CD4-positive, alpha-beta T cell treated with Interferon gamma for 1 hour (primary cell): ENCODE measurements around the gene ZSCAN4.
A peak's percentile ranks its signal among the peaks of the same experiment; 100 is the strongest.

Source experiments
- DNase-seq: peaks from one replicate; pipeline ENCODE4 v3.0.0-alpha.2; 2020

The ZSCAN4 gene, protein sequence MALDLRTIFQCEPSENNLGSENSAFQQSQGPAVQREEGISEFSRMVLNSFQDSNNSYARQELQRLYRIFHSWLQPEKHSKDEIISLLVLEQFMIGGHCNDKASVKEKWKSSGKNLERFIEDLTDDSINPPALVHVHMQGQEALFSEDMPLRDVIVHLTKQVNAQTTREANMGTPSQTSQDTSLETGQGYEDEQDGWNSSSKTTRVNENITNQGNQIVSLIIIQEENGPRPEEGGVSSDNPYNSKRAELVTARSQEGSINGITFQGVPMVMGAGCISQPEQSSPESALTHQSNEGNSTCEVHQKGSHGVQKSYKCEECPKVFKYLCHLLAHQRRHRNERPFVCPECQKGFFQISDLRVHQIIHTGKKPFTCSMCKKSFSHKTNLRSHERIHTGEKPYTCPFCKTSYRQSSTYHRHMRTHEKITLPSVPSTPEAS

DNA sequence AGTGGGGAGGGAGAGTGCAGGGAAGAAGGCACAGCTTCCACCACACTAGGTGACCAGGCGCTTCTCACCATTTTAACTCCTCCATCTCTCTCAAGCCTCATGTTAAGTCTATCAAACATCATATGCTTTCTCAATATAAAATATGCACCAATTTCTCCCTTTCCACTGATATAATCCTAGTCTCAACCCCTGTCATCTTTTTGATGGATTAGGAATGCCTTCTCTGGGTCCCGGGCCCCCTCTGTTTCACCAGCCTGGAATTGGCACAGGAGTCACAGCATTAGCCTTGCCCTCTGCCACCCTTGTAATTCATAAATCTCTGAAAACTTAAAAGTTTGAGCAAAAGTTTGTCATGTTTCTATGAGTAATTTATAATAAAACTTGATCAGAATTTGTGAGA is at the start of gene ZSCAN4:
ZSCAN4 (plus strand) TSS at position 301 of the 400 bp plus-strand sequence. CDS start 7,211 bp downstream, outside the sequence.
- DNase-seq, result no peak

DNA sequence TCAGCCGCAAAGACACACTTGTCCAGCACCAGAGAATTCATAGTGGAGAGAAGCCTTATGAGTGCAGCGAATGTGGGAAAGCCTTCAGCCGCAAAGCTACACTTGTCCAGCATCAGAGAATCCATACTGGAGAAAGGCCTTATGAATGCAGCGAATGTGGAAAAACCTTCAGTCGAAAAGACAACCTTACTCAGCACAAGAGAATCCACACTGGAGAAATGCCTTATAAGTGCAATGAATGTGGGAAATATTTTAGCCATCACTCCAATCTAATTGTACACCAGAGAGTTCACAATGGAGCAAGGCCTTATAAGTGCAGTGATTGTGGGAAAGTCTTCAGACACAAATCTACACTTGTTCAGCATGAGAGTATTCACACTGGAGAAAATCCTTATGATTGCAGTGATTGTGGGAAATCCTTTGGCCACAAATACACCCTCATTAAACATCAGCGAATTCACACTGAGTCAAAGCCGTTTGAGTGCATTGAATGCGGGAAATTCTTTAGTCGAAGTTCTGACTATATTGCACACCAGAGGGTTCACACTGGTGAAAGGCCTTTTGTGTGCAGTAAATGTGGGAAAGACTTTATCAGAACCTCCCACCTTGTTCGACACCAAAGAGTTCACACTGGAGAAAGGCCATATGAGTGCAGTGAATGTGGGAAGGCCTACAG is 47.9 kb upstream of the ZSCAN4 start:
- no peak for DNase-seq

DNA sequence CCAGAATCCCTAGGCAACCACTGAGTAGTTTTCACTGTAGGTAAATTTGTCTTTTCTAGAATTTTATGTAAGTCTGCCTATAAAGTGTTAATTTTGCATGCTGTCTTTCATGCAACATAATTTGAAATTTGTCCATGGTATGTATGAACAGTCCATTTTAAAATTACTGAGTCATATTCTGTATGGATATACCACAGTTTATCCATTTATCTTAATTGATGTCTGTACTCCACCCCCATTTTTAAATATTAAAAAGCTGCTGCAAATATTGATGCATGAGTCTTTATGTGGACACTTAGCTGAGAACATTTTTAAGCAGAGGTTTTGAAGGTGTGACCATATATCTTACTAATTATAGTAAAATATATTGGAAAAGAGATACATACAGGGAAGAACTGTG is 45.6 kb upstream of the ZSCAN4 start:
- no peak for DNase-seq

DNA sequence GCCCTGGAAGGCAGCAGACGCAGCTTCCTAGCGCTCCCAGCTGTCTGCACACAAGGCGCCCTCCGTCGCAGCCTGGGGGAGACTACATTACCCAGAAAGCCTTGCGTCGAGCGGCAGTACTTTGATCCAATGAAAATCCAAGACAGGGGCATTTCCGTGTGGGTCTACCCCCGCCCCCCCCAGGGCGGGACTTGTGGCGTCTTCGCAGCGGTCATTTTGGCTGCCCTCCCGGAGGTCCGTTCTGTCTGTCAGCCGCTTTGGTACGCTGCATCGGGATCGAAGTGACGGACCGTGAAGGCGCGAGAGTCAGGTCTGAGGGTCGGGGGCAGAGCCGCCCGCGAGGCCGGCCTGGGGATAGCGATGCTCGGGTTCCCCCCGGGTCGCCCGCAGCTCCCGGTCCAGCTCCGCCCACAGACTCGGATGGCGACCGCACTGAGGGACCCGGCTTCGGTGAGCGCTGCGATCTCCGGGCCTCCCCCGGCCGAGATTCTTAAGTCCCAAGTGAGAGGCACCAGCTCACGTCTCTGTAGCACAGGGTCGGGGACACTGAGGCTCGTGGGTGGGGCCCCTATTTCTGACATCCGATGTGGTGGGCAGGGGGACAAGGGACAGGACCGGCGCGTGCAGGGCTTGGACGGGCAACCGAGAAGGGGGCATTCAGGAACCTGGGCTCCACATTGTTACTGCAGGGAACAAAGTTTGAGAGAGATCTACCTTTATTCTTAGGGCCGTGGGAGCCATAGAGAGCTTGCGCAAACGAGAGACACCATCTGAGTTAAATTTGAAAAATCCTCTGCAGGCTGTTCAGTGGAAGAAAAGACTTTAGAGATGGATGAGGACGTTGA is 35.5 kb upstream of the ZSCAN4 start, which contains the start of gene ZNF211:
ZNF211 (plus strand) TSS at position 182 of the 845 bp plus-strand sequence; CDS start at position 361, 179 bp downstream.
- DNase-seq, result peak; percentile 88

DNA sequence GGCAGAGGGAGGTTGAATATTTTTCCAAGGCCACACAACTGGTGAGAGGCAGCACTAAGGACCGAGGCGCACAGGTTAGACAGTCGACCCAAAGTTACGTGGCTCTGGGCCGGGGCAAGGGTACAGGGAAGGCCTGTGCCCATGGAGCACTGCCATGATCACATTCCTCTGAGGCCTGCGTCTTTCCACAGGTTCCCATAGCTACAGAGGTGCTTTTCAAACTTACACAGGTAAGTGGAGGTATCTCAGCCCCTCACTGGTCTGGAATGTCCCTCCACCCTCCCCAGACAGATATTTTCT is 35.0 kb upstream of the ZSCAN4 start:
- no peak for DNase-seq

DNA sequence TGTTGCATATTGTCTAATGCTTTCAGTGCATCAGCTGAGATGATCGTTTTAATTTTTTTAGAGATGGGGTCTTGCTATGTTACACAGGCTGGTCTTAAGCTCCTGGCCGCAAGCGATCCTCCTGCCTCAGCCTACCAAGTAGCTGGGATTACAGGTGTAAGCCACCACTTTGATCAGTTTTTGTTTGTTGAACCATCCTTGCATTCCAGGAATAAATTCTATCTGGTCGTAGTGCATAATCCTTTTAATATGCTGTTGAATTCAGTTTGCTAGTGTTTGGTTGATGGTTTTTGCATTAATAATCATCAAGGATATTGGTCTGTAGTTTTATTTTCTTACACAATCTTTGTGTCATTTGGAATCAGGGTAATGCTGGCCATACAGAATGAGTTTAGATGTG is 31.4 kb upstream of the ZSCAN4 start:
- DNase-seq, result no peak

DNA sequence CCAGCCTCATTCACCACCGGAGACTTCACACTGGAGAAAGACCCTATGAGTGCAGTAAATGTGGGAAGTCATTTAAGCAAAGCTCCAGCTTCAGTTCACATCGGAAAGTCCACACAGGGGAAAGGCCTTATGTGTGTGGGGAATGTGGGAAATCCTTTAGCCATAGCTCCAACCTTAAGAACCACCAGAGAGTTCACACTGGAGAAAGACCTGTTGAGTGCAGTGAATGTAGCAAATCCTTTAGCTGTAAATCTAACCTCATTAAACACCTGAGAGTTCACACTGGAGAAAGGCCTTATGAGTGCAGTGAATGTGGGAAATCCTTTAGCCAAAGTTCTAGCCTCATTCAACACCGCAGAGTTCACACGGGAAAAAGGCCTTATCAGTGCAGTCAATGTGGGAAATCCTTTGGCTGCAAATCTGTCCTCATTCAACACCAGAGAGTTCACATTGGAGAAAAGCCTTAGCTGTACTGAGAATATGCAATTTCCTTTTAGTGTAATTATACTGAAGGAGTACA is 27.0 kb upstream of the ZSCAN4 start:
- no peak for DNase-seq

DNA sequence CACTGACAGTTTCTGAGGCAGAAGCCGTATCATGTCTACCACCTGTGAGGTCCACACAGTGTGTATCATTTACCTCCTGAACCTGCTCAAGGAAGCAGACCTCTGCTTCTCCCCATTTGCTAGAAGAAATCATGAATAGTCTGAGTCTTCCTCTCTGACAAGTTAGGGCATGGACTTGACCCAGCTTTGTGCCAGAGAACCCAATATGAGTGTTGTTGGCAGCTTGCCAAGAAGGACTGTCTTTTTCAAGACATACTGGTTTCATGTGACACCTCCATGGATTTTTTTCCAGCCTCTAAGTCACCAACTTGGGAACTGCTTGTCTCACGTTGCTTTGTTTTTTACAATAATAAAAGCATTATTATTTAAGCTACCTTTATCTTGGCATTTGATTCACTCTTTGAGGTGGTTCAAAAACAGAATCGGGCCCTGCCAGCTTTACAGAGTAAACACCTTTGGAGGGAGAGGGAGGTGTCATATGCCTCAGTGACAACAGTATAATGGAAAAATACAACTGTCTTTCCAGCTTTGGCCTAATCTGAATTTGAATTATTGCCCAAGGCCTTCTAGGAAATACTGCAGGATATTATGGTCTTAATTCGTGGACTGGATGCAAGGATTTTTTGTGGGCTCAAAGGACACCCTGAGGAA is 26.2 kb upstream of the ZSCAN4 start:
- no peak for DNase-seq

DNA sequence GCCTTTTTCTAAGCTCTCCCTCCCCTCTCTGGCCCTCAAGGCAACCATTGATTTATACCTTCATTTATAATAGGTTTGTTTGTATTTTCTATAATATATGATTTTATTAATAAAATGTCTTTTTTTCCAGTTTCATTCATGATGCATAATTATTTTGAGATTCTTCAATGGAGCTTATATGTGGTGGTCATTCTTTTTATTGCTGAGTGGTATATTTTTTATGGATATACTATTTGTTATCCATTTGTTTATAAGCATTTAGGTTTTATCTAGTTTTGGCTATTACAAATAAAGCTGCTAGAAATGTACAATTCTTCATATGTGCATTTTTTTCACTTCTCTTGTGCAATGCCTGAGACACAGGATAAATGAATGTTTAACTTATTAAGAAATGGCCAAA is 25.0 kb upstream of the ZSCAN4 start:
- DNase-seq, result no peak

DNA sequence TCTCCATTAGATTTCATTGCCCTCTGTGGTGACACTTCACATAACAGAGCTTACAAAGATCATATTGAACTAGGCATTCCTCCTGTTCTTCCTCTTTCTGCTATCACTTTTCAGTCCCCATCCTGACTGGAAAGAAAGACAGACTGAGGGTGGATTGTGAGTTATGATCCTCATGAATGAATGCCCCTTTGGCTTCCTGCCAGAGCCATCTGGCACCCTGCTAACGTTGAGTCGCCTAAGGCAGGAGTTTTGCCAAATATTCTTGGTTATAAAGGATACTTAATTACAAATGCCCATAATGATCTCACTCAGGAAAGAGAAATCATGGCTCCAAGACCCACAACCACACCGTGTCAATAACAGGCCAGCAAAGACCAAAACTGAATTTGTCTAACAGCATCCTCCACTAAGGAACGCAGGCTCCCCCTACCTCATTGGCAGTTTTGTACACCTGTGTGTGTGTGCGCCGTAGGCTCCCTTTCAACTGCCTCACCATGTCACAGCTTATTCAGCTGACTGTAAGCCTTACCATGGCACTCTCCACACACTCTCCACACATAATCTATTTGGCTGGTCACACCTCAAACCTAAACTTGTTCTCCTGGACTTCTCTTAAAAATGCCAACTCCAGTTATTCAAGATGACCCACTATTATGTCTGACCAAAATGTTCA is 20.3 kb upstream of the ZSCAN4 start:
- DNase-seq, result no peak

DNA sequence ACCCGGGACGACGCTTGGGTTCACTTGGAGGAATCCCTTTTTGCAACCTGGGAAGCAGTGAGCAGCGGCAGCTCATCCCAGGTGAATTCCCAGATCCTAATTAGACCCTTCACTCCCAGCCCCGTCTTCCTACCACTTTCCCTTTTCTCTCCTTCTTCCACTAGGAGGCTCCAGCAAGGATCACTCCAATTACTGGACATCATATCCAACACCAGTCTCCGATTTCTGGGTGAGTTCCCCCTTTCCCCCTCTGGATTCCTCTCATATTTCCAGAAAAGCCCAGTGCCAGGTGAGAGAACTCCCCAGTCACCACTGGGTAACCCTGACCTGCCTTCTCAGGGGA is 17.1 kb upstream of the ZSCAN4 start:
- no peak for DNase-seq

DNA sequence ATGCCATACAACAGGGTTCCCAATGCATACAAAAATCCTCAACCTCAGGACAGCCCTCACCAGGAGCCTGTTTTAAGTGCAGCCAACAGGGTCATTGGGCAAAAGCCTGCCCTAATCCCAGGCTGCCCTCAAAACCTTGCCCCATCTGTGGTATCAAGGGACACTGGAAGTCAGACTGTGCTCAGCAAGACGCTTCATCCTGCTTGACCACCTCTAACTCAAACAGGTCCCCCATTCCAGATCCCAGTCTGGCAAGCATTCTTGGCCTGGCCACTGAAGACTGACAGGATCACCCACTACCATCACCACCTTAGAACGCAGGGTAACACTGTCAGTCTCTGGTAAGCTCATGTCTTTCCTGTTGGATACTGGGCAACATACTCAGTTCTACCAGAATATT is 15.0 kb upstream of the ZSCAN4 start:
- no peak for DNase-seq

DNA sequence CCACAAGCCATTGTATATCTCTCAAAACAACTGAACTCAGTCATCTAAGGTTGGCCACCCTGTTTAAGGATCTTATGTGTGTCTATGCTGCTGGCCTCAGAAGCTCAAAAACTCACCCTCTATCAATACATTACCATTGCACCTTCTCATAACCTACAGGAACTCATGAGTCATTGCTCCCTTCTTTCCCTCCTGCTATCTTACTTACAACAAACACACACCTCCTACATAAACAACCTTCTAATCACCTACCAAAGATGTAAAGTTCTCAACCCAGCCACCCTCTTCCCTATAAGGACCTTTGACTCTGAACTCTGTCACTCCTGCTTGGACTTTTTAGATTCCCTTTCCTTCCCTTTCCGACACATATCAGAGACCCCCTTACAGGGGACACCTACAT is 13.3 kb upstream of the ZSCAN4 start:
- DNase-seq, result no peak

DNA sequence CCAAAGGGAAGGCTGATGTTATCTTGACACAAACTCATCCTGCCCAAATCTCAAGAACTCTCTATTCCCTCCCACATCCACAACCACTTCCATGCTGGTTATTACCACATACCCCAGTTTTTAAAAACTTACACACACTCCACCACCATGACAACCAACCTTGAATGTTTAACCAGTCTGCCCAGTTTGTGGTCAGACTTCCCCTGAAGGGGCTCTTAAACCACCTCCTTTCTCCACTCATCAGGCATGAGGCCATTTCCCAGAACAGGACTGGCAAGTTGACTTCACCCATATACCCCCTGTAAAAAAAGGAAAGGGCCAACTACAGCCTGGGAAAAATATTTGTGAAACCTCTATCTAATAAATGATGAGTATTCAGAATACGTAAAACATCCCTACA is 12.4 kb upstream of the ZSCAN4 start:
- DNase-seq, result no peak

DNA sequence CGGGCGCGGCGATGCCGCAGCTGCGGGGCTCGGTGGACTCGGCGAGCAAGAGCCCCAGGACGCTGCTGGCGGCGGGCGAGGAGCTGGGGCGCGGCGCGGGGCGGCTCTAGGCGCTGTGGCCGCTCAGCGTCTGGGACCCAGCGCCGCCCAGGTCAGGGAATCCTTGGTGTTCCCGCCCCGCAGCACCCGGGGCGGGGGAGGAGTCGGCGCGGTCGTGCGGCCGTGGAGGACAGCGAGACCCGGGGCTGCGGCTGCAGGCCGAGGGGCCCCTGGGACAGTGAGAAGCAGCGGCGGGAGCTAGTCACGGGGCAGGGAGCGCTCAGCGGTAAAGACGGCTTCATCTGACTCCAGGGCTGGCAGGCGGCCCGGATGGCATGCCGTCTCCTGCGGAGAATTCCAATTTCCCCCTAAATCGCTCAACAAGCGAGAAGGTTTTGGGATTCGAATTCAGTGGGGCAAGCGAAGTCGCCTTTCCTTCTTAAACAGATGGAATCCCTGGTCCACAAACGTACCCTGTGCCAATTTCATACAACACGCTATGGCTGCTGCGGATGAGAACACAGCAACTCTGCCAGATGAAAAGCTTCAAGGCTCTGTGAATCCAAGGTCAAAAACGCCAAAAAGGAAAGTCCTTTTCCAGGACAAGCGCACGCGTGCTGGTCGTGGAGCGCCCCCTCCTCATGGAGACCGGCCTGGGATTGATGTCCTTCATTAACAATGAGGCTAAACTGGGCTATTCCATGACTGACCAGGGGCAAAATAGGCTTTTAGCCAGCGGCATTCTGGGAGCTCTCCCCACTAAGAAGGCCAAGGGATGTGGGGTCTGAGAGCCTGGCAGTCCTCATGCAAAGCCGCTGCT is 4.2 kb upstream of the ZSCAN4 start:
- DNase-seq, result no peak

DNA sequence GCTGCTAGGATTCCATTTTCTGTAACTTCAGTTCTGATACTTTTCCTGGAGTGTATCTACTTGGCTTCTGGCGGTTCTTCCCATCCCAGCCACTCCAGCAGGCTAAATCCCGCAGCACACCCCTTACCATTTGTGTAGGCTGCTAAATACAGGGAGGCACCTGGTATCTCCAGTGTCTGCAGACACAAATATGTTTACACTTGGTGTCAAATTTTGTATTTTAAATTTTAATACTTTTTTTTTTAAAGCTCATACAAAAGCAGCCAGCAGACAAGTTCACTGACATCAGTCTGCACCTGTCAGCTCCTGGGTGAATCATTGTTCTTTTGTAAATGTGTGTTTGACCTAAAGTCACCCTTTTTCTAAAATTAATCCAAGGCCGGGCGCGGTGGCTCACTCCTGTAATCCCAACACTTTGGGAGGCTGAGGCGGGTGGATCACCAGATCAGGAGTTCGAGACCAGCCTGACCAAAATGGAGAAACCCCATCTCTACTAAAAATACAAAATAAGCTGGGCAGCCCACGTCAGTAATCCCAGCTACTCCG is 3.4 kb upstream of the ZSCAN4 start:
- no peak for DNase-seq

DNA sequence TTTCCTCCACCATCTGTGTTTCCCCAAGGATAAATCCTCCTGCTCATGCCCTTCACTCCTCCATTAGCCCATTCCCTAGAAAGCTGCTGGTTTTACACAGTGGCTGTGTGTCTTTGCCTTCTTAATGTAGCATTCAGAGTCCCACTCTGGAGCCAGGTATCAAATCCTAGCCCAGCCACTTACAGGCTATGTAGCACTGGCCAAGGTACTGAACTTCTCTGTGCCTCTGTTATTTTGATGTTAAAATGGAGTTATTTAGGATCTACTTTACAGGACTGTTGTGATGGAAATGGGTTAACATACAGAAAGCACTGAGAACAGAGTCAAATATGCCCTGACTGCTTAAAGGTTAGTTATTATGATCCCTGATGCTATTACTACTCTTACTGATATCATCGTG is 1.5 kb upstream of the ZSCAN4 start:
- no peak for DNase-seq

DNA sequence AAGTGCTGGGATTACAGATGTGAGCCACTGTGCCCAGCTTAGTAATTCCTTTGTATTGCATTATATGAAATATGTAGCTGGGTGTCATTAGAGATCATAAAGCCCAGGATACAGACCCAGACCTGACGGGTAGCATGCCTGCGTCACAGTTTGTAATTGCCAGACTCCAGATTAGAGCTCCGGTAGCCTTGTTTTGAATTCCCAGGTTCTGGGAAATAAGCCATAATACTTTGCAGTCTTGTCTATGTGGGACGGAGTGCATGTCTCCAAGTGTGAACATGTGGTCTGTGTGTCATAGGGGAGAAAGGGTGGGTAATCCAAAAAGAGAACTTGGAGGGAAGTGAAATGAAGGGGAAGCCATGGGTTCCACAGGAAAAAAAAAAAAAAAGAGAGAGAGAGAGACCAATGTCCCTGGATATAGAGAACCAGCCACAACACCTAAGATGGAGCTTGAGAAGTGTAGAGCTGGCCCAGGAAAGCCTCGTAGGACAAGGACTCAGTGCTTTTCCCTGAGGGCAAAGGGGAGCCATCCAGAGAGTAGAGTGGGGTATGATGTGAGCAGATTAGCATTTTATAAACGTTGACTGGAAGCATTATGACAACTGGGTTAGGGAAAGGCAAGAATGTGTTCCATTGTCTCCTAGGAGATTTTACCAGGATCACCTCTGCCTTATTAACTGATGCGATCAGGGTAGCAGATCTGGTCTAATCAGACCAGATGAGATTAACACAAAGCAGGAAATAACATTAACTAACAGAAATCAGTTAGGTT is 2.6 kb downstream of the ZSCAN4 start:
- no peak for DNase-seq

DNA sequence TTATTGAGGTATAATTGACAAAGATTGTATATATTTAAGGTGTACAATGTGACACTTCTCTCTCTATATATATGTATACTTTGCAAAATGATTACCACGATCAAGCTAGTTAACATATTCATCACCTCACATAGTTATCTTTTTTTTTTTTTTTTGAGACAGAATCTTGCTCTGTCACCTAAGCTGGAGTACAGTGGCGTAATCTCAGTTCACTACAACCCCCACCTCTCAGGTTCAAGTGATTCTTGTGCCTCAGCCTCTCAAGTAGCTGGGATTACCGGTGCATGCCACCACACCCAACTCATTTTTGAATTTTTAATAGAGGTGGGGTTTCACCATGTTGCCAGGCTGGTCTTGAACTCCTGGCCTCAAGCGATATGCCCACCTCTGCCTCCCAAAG is 3.7 kb downstream of the ZSCAN4 start:
- no peak for DNase-seq

DNA sequence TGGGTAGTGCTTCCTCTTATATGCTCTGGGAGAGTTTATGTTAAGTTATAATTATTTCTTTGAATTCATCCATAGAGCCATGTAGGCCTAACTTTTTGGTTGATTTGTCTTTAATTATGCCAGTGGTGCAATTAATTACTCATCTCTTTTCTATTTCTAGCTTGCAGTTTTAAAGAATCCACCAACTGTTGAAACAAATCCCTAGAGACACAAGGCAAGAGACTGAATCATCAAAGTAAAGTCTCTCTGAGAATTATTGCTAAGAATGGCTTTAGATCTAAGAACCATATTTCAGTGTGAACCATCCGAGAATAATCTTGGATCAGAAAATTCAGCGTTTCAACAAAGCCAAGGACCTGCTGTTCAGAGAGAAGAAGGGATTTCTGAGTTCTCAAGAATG is 7.1 kb downstream of the ZSCAN4 start:
- DNase-seq, result no peak
